Measurements from ENCODE around the gene TREX2. TPM values are rescaled to one million over a fixed set of nuclear protein-coding genes. Genes with fewer than 3 reads are reported as not detected.
"Not testable (repeated sequence)": the region's sequence is repeated elsewhere in the genome, so short reads cannot be mapped to it uniquely, and the experiment has no call there.

The TREX2 gene
- total RNA-seq, 1 experiment from 2014 or later, result 1.2 TPM

- DNase-seq (ENCODE audit: low spot score), result no peak
Measured at GRCh38 chrX:153408871-153409351, 36.9 kb downstream of the TREX2 start.

DNA sequence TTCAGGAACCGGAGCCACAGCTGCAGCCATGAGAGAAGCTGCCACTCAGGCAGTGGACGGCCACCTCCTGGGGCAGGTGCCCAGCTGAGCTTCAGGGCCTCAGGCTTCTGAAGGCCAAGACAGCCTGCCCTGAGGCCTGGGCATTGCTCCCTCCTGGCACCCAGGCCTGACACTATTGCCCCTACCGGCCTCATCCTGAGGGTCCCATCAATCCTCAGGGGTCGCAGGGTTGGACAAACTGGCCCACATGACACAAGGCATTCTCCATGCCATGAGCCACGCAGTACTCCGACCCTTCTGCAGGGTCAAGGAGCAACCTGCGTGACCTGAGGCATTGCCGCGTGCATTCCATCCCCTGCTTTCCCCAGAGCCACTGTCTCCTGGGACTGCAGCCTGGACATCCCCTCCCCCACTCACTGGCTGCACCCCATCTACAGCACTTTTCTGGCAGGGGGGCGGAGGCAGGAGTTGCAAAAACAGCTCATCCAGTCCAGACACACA is 37.6 kb downstream of the TREX2 start:
- DNase-seq (ENCODE audit: low spot score), result no peak

DNA sequence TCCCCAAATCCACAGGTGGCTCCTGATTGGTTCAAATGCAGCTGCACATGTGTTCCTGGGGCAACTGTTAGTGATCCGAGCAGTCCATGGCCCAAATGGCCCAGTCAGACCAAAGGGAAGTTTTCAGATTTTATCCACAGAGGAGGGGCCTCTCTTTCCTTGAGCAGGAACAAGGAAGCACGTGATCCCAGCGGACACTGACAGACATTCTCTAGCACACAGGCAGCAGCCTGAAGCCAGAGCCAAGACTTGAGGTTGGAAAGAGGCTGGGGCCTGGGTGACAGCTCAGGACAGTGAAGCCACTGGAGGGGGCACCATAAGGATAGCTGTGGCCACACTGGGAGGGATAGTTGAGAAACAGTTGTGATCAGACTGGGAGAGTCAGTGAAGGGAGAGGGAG is 38.1 kb downstream of the TREX2 start:
- no peak for DNase-seq (ENCODE audit: low spot score)

DNA sequence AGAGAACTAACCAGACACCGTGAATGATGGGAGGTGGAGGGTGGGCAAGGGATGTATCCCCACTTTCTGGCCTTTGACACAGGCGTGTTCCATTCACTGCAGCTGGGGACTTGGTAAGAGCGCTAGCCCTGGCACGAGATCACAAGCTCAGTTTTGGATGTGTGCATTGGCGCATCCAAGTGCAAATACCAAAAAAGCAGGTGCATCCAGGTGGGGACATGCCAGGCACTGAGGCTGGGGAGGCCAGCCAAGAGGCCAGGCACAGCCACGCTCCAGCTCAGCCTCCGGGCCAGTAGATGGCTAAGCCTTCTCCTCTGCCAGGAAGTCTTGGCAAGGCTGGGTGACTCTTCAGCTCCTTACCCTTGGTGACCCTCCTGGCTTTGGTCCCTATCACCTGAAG is 39.0 kb downstream of the TREX2 start:
- DNase-seq (ENCODE audit: low spot score), result no peak

- no peak for DNase-seq (ENCODE audit: low spot score)
Measured at GRCh38 chrX:153406011-153406410, 39.8 kb downstream of the TREX2 start.

DNA sequence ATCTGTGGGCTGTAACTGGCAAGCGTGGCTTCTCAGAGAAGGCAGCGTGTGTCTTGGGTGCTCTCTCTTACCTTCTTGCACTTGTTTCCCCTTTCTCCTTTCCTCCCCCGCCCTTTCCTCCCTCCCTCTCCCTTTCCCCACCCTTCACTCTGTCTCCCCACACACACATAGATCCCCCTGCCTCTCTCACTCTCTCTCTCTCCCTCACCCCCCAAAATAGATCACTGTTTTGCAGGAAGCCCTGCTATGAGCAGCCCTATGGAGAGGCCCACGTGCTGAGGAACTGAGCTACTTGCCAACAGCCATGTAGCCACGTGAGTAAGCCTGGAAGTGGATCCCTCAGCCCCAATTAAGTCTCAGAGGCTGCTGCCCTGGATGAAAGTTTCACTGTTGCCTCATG is 40.4 kb downstream of the TREX2 start:
- DNase-seq (ENCODE audit: low spot score), result no peak

DNA sequence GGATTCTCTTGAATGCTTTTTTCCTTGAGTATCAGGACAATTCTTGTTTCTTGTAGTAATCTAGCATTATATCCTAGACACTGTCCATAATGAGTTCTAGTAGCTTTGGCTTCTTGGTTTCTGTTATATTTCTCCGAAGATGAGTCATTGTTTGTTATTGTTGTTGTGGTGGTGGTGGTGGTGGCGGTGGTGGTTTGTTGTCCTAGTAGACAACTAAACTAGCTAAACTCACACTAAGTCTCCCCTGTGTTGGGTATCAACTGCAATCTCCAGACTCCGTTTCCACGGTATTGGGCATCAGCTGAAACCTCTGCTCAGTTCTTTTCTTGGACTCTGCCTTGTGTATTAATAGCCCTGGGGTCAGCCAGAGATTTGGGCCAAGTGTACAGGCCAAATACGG is 41.5 kb downstream of the TREX2 start:
- DNase-seq (ENCODE audit: low spot score), result not testable (repeated sequence)

- DNase-seq (ENCODE audit: low spot score), result no peak
Measured at GRCh38 chrX:153401133-153401764, 44.6 kb downstream of the TREX2 start, which contains the start of gene PNMA6E. PNMA6E (minus strand) TSS chrX:153401350; CDS start chrX:153398849, 2,501 bp downstream.

- peak; percentile 31 for DNase-seq (ENCODE audit: low spot score)
Measured at GRCh38 chrX:153400146-153401132, 45.4 kb downstream of the TREX2 start.

- no peak for DNase-seq (ENCODE audit: low spot score)
Measured at GRCh38 chrX:153398275-153398960, 47.4 kb downstream of the TREX2 start.

- no peak for DNase-seq (ENCODE audit: low spot score)
Measured at GRCh38 chrX:153397256-153397960, 48.4 kb downstream of the TREX2 start.

- no peak for DNase-seq (ENCODE audit: low spot score)
Measured at GRCh38 chrX:153396320-153397195, 49.3 kb downstream of the TREX2 start.

- no peak for DNase-seq (ENCODE audit: low spot score)
Measured at GRCh38 chrX:153395613-153396319, 50.1 kb downstream of the TREX2 start.

DNA sequence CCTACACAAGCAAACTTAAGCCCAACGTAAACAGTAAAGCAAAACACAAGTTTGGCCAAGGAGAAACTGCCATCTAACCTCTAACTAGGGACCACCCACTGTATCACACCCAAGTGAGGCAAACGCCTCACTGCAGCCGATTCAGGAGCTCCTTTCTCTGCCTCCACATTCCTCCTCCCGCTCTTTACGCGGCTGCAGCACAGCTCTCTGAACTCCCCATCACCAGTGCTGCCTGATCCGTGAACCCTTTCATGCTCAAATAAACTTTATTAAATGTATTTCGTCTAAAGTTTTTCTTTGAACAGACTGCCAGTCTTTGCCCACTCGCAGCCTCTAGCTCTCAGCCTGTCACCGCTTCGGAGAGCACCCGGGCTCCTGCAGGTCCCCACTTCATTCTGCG is 51.2 kb downstream of the TREX2 start:
- no peak for DNase-seq (ENCODE audit: low spot score)

Other genes with a start within 250 kb of the TREX2 start
- gene PNMA6F, start 124.3 kb downstream of the TREX2 start, total RNA-seq (2014; rRNA removed; shearing (Covaris generic)), result not detected in 2 replicates
- 6.0 and 6.3 TPM in 2 replicates for gene ZNF275, start 111.9 kb downstream of the TREX2 start, total RNA-seq (2014; rRNA removed; shearing (Covaris generic))
- not detected in 2 replicates for gene PNMA6E, start 44.7 kb downstream of the TREX2 start, total RNA-seq (2014; rRNA removed; shearing (Covaris generic))
- gene ZFP92, start 34.6 kb downstream of the TREX2 start, total RNA-seq (2014; rRNA removed; shearing (Covaris generic)), result not detected in 2 replicates
- 48.6 and 52.4 TPM in 2 replicates for gene HAUS7, start 24.5 kb upstream of the TREX2 start, total RNA-seq (2014; rRNA removed; shearing (Covaris generic))
- gene BGN, start 48.9 kb upstream of the TREX2 start, total RNA-seq (2014; rRNA removed; shearing (Covaris generic)), result not detected in 2 replicates
- not detected in 2 replicates for gene ATP2B3, start 71.6 kb upstream of the TREX2 start, total RNA-seq (2014; rRNA removed; shearing (Covaris generic))
- 31.4 and 36.2 TPM in 2 replicates for gene CCNQ, start 153.1 kb upstream of the TREX2 start, total RNA-seq (2014; rRNA removed; shearing (Covaris generic))
- 1.3 and 3.2 TPM in 2 replicates for gene DUSP9, start 201.1 kb upstream of the TREX2 start, total RNA-seq (2014; rRNA removed; shearing (Covaris generic))
- 0.70 and 4.4 TPM in 2 replicates for gene PNCK, start 227.8 kb upstream of the TREX2 start, total RNA-seq (2014; rRNA removed; shearing (Covaris generic))
- gene SLC6A8, start 241.9 kb upstream of the TREX2 start, total RNA-seq (2014; rRNA removed; shearing (Covaris generic)), result 21.7 and 43.3 TPM in 2 replicates

All from H4 (cell line).